ENCODE data around the gene GTF3C2.

DNA sequence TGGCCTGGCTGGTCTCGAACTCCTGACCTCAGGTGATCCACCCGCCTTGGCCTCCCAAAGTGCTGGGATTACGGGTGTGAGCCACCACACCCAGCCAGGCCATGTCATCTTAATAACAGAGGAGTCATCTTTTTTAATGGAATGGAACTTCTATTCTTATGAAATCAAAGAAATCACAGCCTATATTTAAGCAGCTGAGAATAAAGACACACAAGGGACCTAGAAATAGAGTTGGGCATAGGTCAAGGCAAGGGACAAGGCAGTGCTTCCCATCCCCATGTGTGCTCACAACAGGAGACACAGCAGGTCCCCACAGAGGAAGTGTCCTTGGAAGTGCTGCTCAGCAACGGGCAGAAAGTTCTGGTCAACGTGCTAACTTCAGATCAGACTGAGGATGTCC is 17.0 kb upstream of the GTF3C2 start:
- TF ChIP-seq, protein P1, sequence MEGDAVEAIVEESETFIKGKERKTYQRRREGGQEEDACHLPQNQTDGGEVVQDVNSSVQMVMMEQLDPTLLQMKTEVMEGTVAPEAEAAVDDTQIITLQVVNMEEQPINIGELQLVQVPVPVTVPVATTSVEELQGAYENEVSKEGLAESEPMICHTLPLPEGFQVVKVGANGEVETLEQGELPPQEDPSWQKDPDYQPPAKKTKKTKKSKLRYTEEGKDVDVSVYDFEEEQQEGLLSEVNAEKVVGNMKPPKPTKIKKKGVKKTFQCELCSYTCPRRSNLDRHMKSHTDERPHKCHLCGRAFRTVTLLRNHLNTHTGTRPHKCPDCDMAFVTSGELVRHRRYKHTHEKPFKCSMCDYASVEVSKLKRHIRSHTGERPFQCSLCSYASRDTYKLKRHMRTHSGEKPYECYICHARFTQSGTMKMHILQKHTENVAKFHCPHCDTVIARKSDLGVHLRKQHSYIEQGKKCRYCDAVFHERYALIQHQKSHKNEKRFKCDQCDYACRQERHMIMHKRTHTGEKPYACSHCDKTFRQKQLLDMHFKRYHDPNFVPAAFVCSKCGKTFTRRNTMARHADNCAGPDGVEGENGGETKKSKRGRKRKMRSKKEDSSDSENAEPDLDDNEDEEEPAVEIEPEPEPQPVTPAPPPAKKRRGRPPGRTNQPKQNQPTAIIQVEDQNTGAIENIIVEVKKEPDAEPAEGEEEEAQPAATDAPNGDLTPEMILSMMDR (IDR thresholded peaks at IDR 0.05), result no peak
- no peak for TF ChIP-seq POLR2A (IDR thresholded peaks at IDR 0.05)

Data from heart left ventricle (tissue), 13 donors.